DND-41 (cell line): ENCODE results near the gene ARRDC1.

Experiments used
- ATAC-seq: fragments of 200-7000 bp; cut with Tn5 transposase; 3 replicates; pipeline ENCODE4 v1.9.1; 2021; ENCODE audit warnings: low read depth; ENCODE audit not compliant: insufficient read depth
- DNase-seq: peaks from one replicate; pipeline ENCODE4 v3.0.0-alpha.2; 2020
- H2AFZ ChIP-seq: 2 replicates; pipeline ENCODE4 v1.6.0; 2012; ENCODE audit warnings: low read depth, low read length
- H3K27ac ChIP-seq: 2 replicates; pipeline ENCODE4 v1.5.1; 2012; ENCODE audit warnings: low read length, inconsistent platforms
- H3K27me3 ChIP-seq: fragments of 200-600 bp; sonication (generic); 2 replicates; pipeline ENCODE4 v1.6.0; 2012; ENCODE audit warnings: low read length, mild to moderate bottlenecking, inconsistent platforms; ENCODE audit not compliant: insufficient read depth, poor library complexity
- H3K36me3 ChIP-seq: 2 replicates; pipeline ENCODE4 v1.5.1; 2012; ENCODE audit warnings: low read length, inconsistent platforms; ENCODE audit not compliant: insufficient read depth
- H3K4me1 ChIP-seq: 2 replicates; pipeline ENCODE4 v1.5.1; 2012; ENCODE audit warnings: mild to moderate bottlenecking, low read length; ENCODE audit not compliant: insufficient read depth
- H3K4me2 ChIP-seq: 2 replicates; pipeline ENCODE4 v1.6.0; 2012; ENCODE audit warnings: mild to moderate bottlenecking, moderate library complexity, low read length, inconsistent platforms; ENCODE audit not compliant: insufficient read depth
- H3K4me3 ChIP-seq, 2 experiments: fragments of 200-600 bp in 1 of 2; shearing (Covaris generic) in 1 of 2; 2 replicates each; pipeline ENCODE4 v1.5.1; 2012 to 2016; ENCODE audit warnings: inconsistent platforms in 2 of 2, low read length in 2 of 2, mild to moderate bottlenecking in 2 of 2, low read depth in 1 of 2, moderate library complexity in 1 of 2
- H3K79me2 ChIP-seq: 2 replicates; pipeline ENCODE4 v1.6.0; 2012; ENCODE audit warnings: low read length, inconsistent platforms; ENCODE audit not compliant: insufficient read depth
- H3K9ac ChIP-seq: 2 replicates; pipeline ENCODE4 v1.6.0; 2012; ENCODE audit warnings: low read depth, mild to moderate bottlenecking, inconsistent platforms, low read length, moderate library complexity
- H3K9me3 ChIP-seq: 2 replicates; pipeline ENCODE4 v1.5.1; 2012; ENCODE audit warnings: low read length, moderate library complexity, mild to moderate bottlenecking, inconsistent platforms; ENCODE audit not compliant: insufficient read depth, severe bottlenecking
- H4K20me1 ChIP-seq: 2 replicates; pipeline ENCODE4 v1.6.0; 2012; ENCODE audit warnings: low read length; ENCODE audit not compliant: insufficient read depth
- EZH2 ChIP-seq: IDR thresholded peaks from 3 replicates; pipeline ENCODE4 v1.6.1; 2012; ENCODE audit warnings: borderline replicate concordance, low read depth, mild to moderate bottlenecking, moderate library complexity, low read length, inconsistent platforms; ENCODE audit not compliant: severe bottlenecking
- TF ChIP-seq, protein P1 (sequence below): IDR thresholded peaks from 2 replicates; pipeline ENCODE4 v1.5.1; 2012; ENCODE audit warnings: borderline replicate concordance, low read length, moderate library complexity, mild to moderate bottlenecking; ENCODE audit not compliant: poor library complexity, severe bottlenecking; ENCODE audit errors: extremely low read depth

ARRDC1 gene

DNA sequence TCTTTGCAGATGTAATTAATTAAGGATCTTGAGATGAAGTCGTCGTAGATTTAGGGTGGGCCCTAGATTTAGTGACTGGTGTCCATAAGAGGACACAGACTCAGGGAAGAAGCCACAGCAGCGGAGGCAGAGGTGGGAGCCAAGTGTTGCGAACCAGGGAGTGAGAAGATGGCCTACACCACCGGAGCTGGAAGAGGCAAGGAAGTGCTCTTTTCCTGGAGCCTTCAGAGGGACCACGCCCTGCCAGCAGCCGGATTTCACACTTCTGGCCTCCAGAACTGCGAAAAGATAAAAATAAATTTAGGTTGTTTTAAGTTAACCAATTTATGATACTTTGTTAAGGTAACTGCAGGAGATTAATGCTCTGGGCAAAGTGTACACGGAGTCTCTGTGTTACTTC is 44.1 kb downstream of the ARRDC1 start:
- Histone ChIP-seq H2AFZ (no peak overlapping the region), H3K4me2 (no peak overlapping the region), H3K9me3 (no peaks in the 10 kb centered on the region), H3K27ac (no peak overlapping the region), H3K27me3 (no peaks in the 10 kb centered on the region), H3K36me3 (peaks cover 18% of the 10 kb centered on the region; the same call in 1 of the 2 replicates), H4K20me1 (peaks cover 56% of the 10 kb centered on the region), H3K9ac (no peak overlapping the region), H3K4me1 (no peaks in the 10 kb centered on the region), H3K4me3 (no peak overlapping the region), H3K79me2 (peaks cover 93% of the 10 kb centered on the region)
- no peak for ATAC-seq
- no peak for TF ChIP-seq EZH2
- TF ChIP-seq, protein P1, sequence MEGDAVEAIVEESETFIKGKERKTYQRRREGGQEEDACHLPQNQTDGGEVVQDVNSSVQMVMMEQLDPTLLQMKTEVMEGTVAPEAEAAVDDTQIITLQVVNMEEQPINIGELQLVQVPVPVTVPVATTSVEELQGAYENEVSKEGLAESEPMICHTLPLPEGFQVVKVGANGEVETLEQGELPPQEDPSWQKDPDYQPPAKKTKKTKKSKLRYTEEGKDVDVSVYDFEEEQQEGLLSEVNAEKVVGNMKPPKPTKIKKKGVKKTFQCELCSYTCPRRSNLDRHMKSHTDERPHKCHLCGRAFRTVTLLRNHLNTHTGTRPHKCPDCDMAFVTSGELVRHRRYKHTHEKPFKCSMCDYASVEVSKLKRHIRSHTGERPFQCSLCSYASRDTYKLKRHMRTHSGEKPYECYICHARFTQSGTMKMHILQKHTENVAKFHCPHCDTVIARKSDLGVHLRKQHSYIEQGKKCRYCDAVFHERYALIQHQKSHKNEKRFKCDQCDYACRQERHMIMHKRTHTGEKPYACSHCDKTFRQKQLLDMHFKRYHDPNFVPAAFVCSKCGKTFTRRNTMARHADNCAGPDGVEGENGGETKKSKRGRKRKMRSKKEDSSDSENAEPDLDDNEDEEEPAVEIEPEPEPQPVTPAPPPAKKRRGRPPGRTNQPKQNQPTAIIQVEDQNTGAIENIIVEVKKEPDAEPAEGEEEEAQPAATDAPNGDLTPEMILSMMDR = no peak
- no peak for DNase-seq

DNA sequence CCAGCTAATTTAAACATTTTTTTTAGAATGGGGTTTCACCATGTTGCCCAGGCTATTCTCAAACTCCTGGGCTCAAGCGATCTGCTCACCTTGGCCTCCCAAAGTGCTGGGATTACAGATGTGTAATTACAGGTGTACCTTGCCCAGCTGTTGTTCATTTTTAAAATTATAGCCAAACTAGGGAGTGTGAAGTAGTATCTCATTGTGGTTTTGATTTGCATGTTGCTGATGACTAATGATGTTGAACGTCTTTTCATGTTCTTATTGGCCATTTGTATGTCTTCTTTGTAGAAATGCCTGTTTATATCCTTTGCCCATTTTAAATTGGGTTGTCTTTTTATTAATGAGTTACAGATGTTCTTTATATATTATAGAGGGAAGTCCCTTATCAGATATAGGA is 44.8 kb downstream of the ARRDC1 start:
- TF ChIP-seq EZH2 = no peak
- TF ChIP-seq, protein P1 = no peak

DNA sequence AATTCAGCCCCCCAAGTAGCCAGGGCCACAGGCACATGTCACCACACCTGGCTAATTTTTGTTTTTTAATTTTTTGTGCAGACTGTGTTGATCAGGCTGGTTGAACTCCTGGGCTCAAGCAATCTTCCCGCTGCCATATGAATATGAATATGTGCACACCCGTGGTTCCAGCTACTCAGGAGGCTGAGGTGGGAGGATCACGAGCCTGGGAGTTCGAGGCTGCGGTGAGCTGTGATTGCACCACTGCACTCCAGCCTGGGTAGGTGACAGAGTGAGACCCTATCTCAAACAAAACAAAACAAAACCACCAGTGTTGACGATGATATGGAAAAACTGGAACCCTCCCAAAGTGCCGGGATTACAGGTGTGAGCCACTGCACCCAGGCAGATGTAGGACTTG is 45.3 kb downstream of the ARRDC1 start:
- Histone ChIP-seq H3K27ac (no peak overlapping the region), H3K4me1 (no peaks in the 10 kb centered on the region), H3K4me3 (no peak overlapping the region), H3K4me2 (no peak overlapping the region), H2AFZ (no peak overlapping the region), H3K27me3 (no peaks in the 10 kb centered on the region), H3K9me3 (no peaks in the 10 kb centered on the region), H3K36me3 (peaks cover 25% of the 10 kb centered on the region; the same call in 1 of the 2 replicates), H3K79me2 (peaks cover 95% of the 10 kb centered on the region), H4K20me1 (peaks cover 61% of the 10 kb centered on the region), H3K9ac (no peak overlapping the region)
- ATAC-seq (no peak), DNase-seq (no peak)
- no peak for TF ChIP-seq EZH2
- TF ChIP-seq, protein P1 = no peak

More for the DNA sequence above, 44.8 kb downstream of the ARRDC1 start:
- DNase-seq (no peak), ATAC-seq (no peak)
- Histone ChIP-seq H2AFZ (no peak overlapping the region), H3K36me3 (peaks cover 21% of the 10 kb centered on the region; the same call in 1 of the 2 replicates), H3K27me3 (no peaks in the 10 kb centered on the region), H3K79me2 (peaks cover 95% of the 10 kb centered on the region), H3K4me3 (no peak overlapping the region), H3K9ac (no peak overlapping the region), H3K4me2 (no peak overlapping the region), H3K4me1 (no peaks in the 10 kb centered on the region), H3K27ac (no peak overlapping the region), H4K20me1 (peaks cover 60% of the 10 kb centered on the region), H3K9me3 (no peaks in the 10 kb centered on the region)

DNA sequence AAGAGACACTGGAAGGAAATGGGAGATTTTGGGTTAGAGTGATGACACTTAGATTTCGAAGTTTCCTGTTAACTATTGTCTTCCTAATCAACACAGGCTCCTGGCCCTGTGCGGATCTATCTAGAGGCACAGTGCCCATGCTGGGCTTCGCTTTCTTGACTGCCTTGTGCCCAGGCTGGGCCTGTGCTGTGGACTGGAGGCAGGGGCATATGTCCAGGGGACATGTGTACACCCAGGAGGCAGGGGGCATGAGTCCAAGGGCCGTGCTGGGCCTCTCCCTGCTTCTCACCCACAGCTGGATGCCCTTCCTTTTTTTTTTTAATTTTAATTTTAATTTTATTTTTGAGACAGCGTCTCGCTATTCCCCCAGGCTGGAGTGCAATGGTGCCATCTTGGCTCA is 50.9 kb downstream of the ARRDC1 start:
- ATAC-seq (no peak), DNase-seq (no peak)
- no peaks in the 10 kb centered on the region for H3K27me3 ChIP-seq
- peaks cover 95% of the 10 kb centered on the region for H3K79me2 ChIP-seq
- H3K36me3 ChIP-seq = peaks cover 14% of the 10 kb centered on the region; the same call in 1 of the 2 replicates
- H3K4me1 ChIP-seq = no peaks in the 10 kb centered on the region
- TF ChIP-seq, protein P1 = no peak
- TF ChIP-seq EZH2 = no peak
- peaks cover 54% of the 10 kb centered on the region for H4K20me1 ChIP-seq
- no peaks in the 10 kb centered on the region for H3K9me3 ChIP-seq
- H3K9ac ChIP-seq = no peak overlapping the region
- H3K4me2 ChIP-seq = no peak overlapping the region
- H2AFZ ChIP-seq = no peak overlapping the region
- H3K27ac ChIP-seq = no peak overlapping the region
- no peak overlapping the region for H3K4me3 ChIP-seq
